ENCODE measurements around the gene LIN9. TPM values are rescaled to one million over a fixed set of nuclear protein-coding genes. Genes with fewer than 3 reads are reported as not detected.

The LIN9 gene
- total and polyA plus RNA-seq, 2 experiments from 2014 or later, result 11.8 to 16.9 TPM

DNA sequence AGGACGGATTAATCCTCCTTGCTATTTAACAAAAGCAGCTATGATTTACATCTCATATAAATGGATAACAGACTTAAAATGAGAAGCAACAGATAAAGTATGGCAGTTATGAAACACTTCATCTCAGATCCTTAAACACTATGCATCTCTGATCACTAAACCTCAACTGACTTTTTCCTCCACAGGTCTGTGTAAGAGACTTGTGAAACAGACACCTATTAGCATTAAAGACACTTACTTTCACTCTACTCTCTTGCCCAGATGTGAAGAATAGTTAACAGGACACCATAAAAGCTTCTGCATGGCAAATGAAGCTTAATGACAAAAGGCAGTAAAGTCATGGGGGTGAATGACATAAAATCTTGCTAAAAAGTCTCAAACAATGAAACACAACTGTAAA, 6.2 kb downstream of the LIN9 start (continued):
- TF ChIP-seq ZNF462 (CRISPR knock-in tag; IDR thresholded peaks at IDR 0.05) (no peak), JUNB (IDR thresholded peaks at IDR 0.05; ENCODE audit: unreplicated experiment) (no peak), POLR2AphosphoS5 (IDR thresholded peaks at IDR 0.05; ENCODE audit: low read depth) (no peak), ZNF331 (CRISPR knock-in tag; IDR thresholded peaks at IDR 0.05; ENCODE audit: low read depth) (no peak), STAT1 (IDR thresholded peaks at IDR 0.05; ENCODE audit: unreplicated experiment) (no peak)
- TF ChIP-seq, protein P1, sequence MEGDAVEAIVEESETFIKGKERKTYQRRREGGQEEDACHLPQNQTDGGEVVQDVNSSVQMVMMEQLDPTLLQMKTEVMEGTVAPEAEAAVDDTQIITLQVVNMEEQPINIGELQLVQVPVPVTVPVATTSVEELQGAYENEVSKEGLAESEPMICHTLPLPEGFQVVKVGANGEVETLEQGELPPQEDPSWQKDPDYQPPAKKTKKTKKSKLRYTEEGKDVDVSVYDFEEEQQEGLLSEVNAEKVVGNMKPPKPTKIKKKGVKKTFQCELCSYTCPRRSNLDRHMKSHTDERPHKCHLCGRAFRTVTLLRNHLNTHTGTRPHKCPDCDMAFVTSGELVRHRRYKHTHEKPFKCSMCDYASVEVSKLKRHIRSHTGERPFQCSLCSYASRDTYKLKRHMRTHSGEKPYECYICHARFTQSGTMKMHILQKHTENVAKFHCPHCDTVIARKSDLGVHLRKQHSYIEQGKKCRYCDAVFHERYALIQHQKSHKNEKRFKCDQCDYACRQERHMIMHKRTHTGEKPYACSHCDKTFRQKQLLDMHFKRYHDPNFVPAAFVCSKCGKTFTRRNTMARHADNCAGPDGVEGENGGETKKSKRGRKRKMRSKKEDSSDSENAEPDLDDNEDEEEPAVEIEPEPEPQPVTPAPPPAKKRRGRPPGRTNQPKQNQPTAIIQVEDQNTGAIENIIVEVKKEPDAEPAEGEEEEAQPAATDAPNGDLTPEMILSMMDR (conservative IDR thresholded peaks at IDR 0.05; ENCODE audit: low read depth in 2 of 2), result no peak

GRCh38 chr1:226296911-226297310, 12.1 kb downstream of the LIN9 start:
- Histone ChIP-seq H4K20me1 (replicated peaks; ENCODE audit: insufficient read depth) (peaks cover 8% of the 10 kb centered on the region), H3K4me1 (ENCODE audit: insufficient read depth) (peaks cover 3% of the 10 kb centered on the region; the same call in 1 of the 2 replicates), H3K79me2 (replicated peaks; ENCODE audit: insufficient read depth) (peaks cover 17% of the 10 kb centered on the region), H3K9me2 (ENCODE audit: insufficient read depth) (no peaks in the 10 kb centered on the region), H3K36me3 (ENCODE audit: insufficient read depth) (peaks cover 37% of the 10 kb centered on the region), H3F3A (replicated peaks; ENCODE audit: low read depth) (no peaks in the 10 kb centered on the region), H3K27ac (ENCODE audit: low read depth) (no peak overlapping the region), H3K27me3 (ENCODE audit: insufficient read depth) (no peaks in the 10 kb centered on the region), H2AFZ (no peak overlapping the region), H3K4me3 (no peak overlapping the region), H3K4me2 (no peak overlapping the region)
- peaks cover 49% of the 10 kb centered on the region for H3K36me3 Mint-ChIP-seq (ENCODE audit: low read depth)
- no peak overlapping the region for H3K27ac Mint-ChIP-seq
- peaks cover under 1% of the 10 kb centered on the region for H3K27me3 Mint-ChIP-seq (ENCODE audit: insufficient read depth, low read depth, poor library complexity)
- no peak for ATAC-seq
- H3K4me3 Mint-ChIP-seq, result no peak overlapping the region
- no peak for DNase-seq (ENCODE audit: low spot score)
- no peaks in the 10 kb centered on the region for H3K9me3 Mint-ChIP-seq
- H3K4me1 Mint-ChIP-seq, result no peaks in the 10 kb centered on the region; the same call in 1 of the 3 replicates
- TF ChIP-seq ZNF462 (CRISPR knock-in tag; IDR thresholded peaks at IDR 0.05), result no peak
- TF ChIP-seq POLR2AphosphoS5 (IDR thresholded peaks at IDR 0.05; ENCODE audit: low read depth), result no peak
- TF ChIP-seq ZNF331 (CRISPR knock-in tag; IDR thresholded peaks at IDR 0.05; ENCODE audit: low read depth), result no peak

Data from GM23338 (cell line).